B cell (primary cell): Measurements from ENCODE around the gene HOXA1. TPM values are rescaled to one million over a fixed set of nuclear protein-coding genes. Genes with fewer than 3 reads are reported as not detected.

Experiments
- ATAC-seq: fragments of 200-7000 bp; cut with Tn5 transposase; one replicate; pipeline ENCODE4 v1.10.0; 2021; ENCODE audit warnings: low read depth, mild to moderate bottlenecking, moderate number of reproducible peaks, moderate library complexity
- CTCF ChIA-PET: fragments of 350-600 bp; sonication (Branson Sonifier 250); formaldehyde crosslinking; loops from one replicate; lab custom pipeline; 2021; ENCODE audit warnings: antibody characterized with exemption, inconsistent platforms; lab: Charles Lee
- POLR2A ChIA-PET: fragments of 350-600 bp; sonication (Branson Sonifier 250); formaldehyde crosslinking; loops from one replicate; lab custom pipeline; 2021; ENCODE audit warnings: antibody characterized with exemption; lab: Charles Lee
- DNase-seq: peaks from one replicate; pipeline ENCODE4 v3.0.0; 2013
- H2AFZ ChIP-seq: 2 replicates; pipeline ENCODE4 v1.6.1; 2012; ENCODE audit warnings: mild to moderate bottlenecking, low read depth, low read length; ENCODE audit not compliant: insufficient read depth, poor library complexity, severe bottlenecking
- H3K27ac ChIP-seq, 2 donors: 1 replicate in 1 of 2; 2 replicates in 1 of 2; pipeline ENCODE4 v1.5.1; 2012 to 2013; ENCODE audit warnings: low read length in 2 of 2, mild to moderate bottlenecking in 2 of 2, moderate library complexity in 1 of 2
- H3K27me3 ChIP-seq, 4 experiments: fragments of 200-600 bp in 1 of 4; sonication (generic) in 1 of 4; replicated peaks in 1 of 4; 1 replicate in 2 of 4; 2 replicates in 2 of 4; pipeline versions ENCODE4 v1.6.1 to v1.7.0; 2013 to 2016; ENCODE audit warnings: low read length in 3 of 4, mild to moderate bottlenecking in 2 of 4, mixed read lengths in 1 of 4, moderate library complexity in 1 of 4; ENCODE audit not compliant: insufficient read depth in 4 of 4, control insufficient read depth in 3 of 4; ENCODE audit errors: control extremely low read depth in 1 of 4
- H3K36me3 ChIP-seq, 2 experiments: replicated peaks in 1 of 2; 1 replicate in 1 of 2; 2 replicates in 1 of 2; pipeline versions ENCODE4 v1.6.1 to v1.7.1; 2013; ENCODE audit warnings: low read length in 1 of 2; ENCODE audit not compliant: insufficient read depth in 2 of 2, control insufficient read depth in 1 of 2; ENCODE audit errors: control extremely low read depth in 1 of 2, extremely low read depth in 1 of 2
- H3K4me1 ChIP-seq, 2 donors: fragments of 200-600 bp in 1 of 2; sonication (generic) in 1 of 2; 1 replicate in 1 of 2; 2 replicates in 1 of 2; pipeline versions ENCODE4 v1.5.1 to v1.6.1; 2013 to 2017; ENCODE audit warnings: low read length in 2 of 2; ENCODE audit not compliant: control insufficient read depth in 2 of 2, insufficient read depth in 2 of 2
- H3K4me2 ChIP-seq: replicated peaks from 2 replicates; pipeline ENCODE3; 2012; ENCODE audit warnings: mild to moderate bottlenecking, low read depth, low read length; ENCODE audit not compliant: poor library complexity, severe bottlenecking
- H3K4me3 ChIP-seq, 5 experiments: fragments of 200-600 bp in 1 of 5; sonication (generic) in 1 of 5; 1 replicate in 3 of 5; 2 replicates in 2 of 5; pipeline versions ENCODE4 v1.5.1 to v1.7.0; 2011 to 2016; ENCODE audit warnings: low read length in 4 of 5, mild to moderate bottlenecking in 4 of 5, low read depth in 2 of 5, control low read depth in 1 of 5, moderate library complexity in 1 of 5; ENCODE audit not compliant: insufficient read depth in 1 of 5; ENCODE audit errors: control extremely low read depth in 1 of 5, extremely low read depth in 1 of 5
- H3K79me2 ChIP-seq: fragments of 200-600 bp; sonication (generic); one replicate; pipeline ENCODE4 v1.6.0; 2016; ENCODE audit warnings: low read length; ENCODE audit not compliant: control insufficient read depth, insufficient read depth
- H3K9ac ChIP-seq: fragments of 200-600 bp; sonication (generic); 2 replicates; pipeline ENCODE4 v1.6.1; 2017; ENCODE audit warnings: mild to moderate bottlenecking, low read length, moderate library complexity
- H3K9me3 ChIP-seq, 3 donors: one replicate each; pipeline versions ENCODE4 v1.6.1 to v1.7.1; 2013; ENCODE audit warnings: low read length in 2 of 3; ENCODE audit not compliant: control insufficient read depth in 2 of 3, insufficient read depth in 1 of 3; ENCODE audit errors: control extremely low read depth in 1 of 3
- H4K20me1 ChIP-seq: 2 replicates; pipeline ENCODE4 v1.6.0; 2012; ENCODE audit warnings: mild to moderate bottlenecking, low read length; ENCODE audit not compliant: insufficient read depth, control insufficient read depth, poor library complexity, severe bottlenecking
- H3K27ac Mint-ChIP-seq: one replicate; pipeline ENCODE4 v1.8.0; 2021; ENCODE audit warnings: mixed read lengths
- H3K27me3 Mint-ChIP-seq: one replicate; pipeline ENCODE4 v1.8.0; 2021; ENCODE audit warnings: mixed read lengths
- H3K4me1 Mint-ChIP-seq: one replicate; pipeline ENCODE4 v1.8.0; 2021; ENCODE audit warnings: mixed read lengths
- H3K4me3 Mint-ChIP-seq: one replicate; pipeline ENCODE4 v1.8.0; 2021; ENCODE audit warnings: mixed read lengths
- H3K9me3 Mint-ChIP-seq: one replicate; pipeline ENCODE4 v1.8.0; 2022; ENCODE audit warnings: mixed read lengths; ENCODE audit not compliant: insufficient read depth
- EZH2 ChIP-seq: IDR thresholded peaks from 2 replicates; pipeline ENCODE4 v1.6.1; 2012; ENCODE audit warnings: borderline replicate concordance, low read depth, mild to moderate bottlenecking, moderate library complexity, low read length; ENCODE audit not compliant: insufficient read depth, poor library complexity, severe bottlenecking
- WGBS: methylation state at CpG from one replicate; pipeline ENCODE4 v1.1.5; 2013; ENCODE audit warnings: missing lambda C conversion rate; ENCODE audit not compliant: insufficient coverage; 5-methylcytosine and 5-hydroxymethylcytosine counted together
- intact Hi-C: fragments of 100-400 bp; cut with micrococcal nuclease; formaldehyde crosslinking; loops from one replicate; pipeline ENCODE4 v1.10.0; 2022
- polyA plus RNA-seq: library from polyadenylated mRNA; depleted of rRNA; stranded (reverse); fragments of >200 nt; gene quantifications from 2 replicates; pipeline ENCODE4 v1.2.3, GENCODE V29; 2012
- total RNA-seq, 2 donors: library from RNA; stranded (reverse); fragments of 120-200 nt in 1 of 2; gene quantifications; 1 replicate in 1 of 2; 2 replicates in 1 of 2; pipeline versions ENCODE4 v1.2.3 to v1.2.4, GENCODE V29; 2013 to 2022
- TF ChIP-seq, protein P1 (sequence below): fragments of 200-600 bp; IDR thresholded peaks from one replicate; pipeline ENCODE4 v1.8.0; 2022; ENCODE audit warnings: antibody characterized with exemption, mild to moderate bottlenecking

The HOXA1 gene
- total and polyA plus RNA-seq, 2 donors (not counting 1 experiment from before 2014, with no cell fraction given), result 0.13 to 0.37 TPM

DNA sequence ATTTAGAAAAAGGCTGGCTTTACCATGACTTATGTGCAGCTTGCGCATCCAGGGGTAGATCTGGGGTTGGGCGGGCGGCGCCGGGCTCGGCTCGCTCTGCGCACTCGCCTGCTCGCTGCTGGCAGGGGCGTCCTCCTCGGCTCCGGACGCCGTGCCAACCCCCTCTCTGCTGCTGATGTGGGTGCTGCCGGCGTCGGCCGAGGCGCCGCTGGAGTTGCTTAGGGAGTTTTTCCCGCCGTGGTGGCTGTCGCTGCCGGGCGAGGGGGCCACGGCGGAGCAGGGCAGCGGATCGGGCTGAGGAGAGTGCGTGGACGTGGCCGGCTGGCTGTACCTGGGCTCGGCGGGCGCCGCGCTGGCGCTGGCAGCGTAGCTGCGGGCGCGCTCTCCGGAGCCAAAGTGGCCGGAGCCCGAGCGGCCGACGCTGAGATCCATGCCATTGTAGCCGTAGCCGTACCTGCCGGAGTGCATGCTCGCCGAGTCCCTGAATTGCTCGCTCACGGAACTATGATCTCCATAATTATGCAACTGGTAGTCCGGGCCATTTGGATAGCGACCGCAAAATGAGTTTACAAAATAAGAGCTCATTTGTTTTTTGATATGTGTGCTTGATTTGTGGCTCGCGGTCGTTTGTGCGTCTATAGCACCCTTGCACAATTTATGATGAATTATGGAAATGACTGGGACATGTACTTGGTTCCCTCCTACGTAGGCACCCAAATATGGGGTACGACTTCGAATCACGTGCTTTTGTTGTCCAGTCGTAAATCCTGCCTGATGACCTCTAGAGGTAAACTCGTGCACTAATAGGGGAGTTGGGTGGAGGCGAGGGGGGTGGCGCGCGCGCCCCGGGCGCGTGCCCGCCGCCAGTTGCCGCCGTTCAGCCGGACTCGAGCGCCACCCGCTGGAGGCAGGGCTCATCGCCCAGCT, 47.5 kb upstream of the HOXA1 start, which contains the start of gene HOXA5:
Gene HOXA5 (minus strand): TSS at position 659 of the 927 bp plus-strand sequence. CDS start 74 bp downstream, at position 585.
- CTCF ChIA-PET, result interaction anchor here (0.7 to 1.7 kb wide), 6 partner anchors 12 to 1112 kb away, joined by 3 to 7 read pairs (median 3); no protein-coding TSS in a partner anchor
- Mint-ChIP-seq H3K27me3 (peaks cover 56% of the 10 kb centered on the region), H3K4me3 (peak within 1 kb of the TSS; percentile 65), H3K27ac (peak within 1 kb of the TSS; percentile 26), H3K4me1 (peaks cover 14% of the 10 kb centered on the region), H3K9me3 (no peaks in the 10 kb centered on the region)
- Histone ChIP-seq H3K9ac (no peak within 1 kb of the TSS), H3K9me3 (peaks cover 0 to 54% (median 0%) of the 10 kb centered on the region in 3 donors), H3K79me2 (no peaks in the 10 kb centered on the region), H3K27me3 (peaks cover 0 to 64% (median 30%) of the 10 kb centered on the region in 4 experiments), H3K36me3 (no peaks in the 10 kb centered on the region), H3K4me1 (peaks cover 11 to 14% of the 10 kb centered on the region in 2 donors), H3K27ac (no peak within 1 kb of the TSS), H3K4me2 (peak within 1 kb of the TSS; percentile 47), H2AFZ (no peak within 1 kb of the TSS), H3K4me3 (peak within 1 kb of the TSS in 2 of 5 experiments; percentile 5 to 35), H4K20me1 (no peaks in the 10 kb centered on the region)
- intact Hi-C loops, result no loop called here
- WGBS, result 80% methylated on average over 86 of the region's 86 CpGs
- ATAC-seq, result peak; percentile 42
- POLR2A ChIA-PET, result interaction anchor here (0.6 kb wide), 1 partner anchor 1050 kb away, joined by 5 read pairs; no protein-coding TSS in a partner anchor
- DNase-seq, result peak; percentile 37
- TF ChIP-seq EZH2, result no peak
- TF ChIP-seq, protein P1, sequence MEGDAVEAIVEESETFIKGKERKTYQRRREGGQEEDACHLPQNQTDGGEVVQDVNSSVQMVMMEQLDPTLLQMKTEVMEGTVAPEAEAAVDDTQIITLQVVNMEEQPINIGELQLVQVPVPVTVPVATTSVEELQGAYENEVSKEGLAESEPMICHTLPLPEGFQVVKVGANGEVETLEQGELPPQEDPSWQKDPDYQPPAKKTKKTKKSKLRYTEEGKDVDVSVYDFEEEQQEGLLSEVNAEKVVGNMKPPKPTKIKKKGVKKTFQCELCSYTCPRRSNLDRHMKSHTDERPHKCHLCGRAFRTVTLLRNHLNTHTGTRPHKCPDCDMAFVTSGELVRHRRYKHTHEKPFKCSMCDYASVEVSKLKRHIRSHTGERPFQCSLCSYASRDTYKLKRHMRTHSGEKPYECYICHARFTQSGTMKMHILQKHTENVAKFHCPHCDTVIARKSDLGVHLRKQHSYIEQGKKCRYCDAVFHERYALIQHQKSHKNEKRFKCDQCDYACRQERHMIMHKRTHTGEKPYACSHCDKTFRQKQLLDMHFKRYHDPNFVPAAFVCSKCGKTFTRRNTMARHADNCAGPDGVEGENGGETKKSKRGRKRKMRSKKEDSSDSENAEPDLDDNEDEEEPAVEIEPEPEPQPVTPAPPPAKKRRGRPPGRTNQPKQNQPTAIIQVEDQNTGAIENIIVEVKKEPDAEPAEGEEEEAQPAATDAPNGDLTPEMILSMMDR, result no peak
